Thymus (tissue), 11 donors: ENCODE data around the gene TRAPPC11. TPM values are rescaled to one million over a fixed set of nuclear protein-coding genes. Genes with fewer than 3 reads are reported as not detected.

ENCODE experiments used
- DNase-seq, 9 donors: peaks; one replicate each; pipeline ENCODE4 v3.0.0-alpha.2; 2013; ENCODE audit warnings: low spot score in 9 of 9, low read depth in 6 of 9, missing footprints in 1 of 9
- H3K27ac ChIP-seq, 2 donors: one replicate each; pipeline ENCODE4 v1.5.1; 2013; ENCODE audit warnings: control low read depth in 1 of 2, low read depth in 1 of 2, low read length in 1 of 2, mild to moderate bottlenecking in 1 of 2, moderate library complexity in 1 of 2
- H3K27me3 ChIP-seq, 2 donors: one replicate each; pipeline ENCODE4 v1.5.1; 2013; ENCODE audit warnings: low read length in 1 of 2; ENCODE audit not compliant: control insufficient read depth in 2 of 2, insufficient read depth in 1 of 2
- H3K36me3 ChIP-seq, 2 donors: one replicate each; pipeline ENCODE4 v1.5.1; 2013; ENCODE audit warnings: low read length in 1 of 2, mild to moderate bottlenecking in 1 of 2, moderate library complexity in 1 of 2; ENCODE audit not compliant: control insufficient read depth in 2 of 2, insufficient read depth in 2 of 2
- H3K4me1 ChIP-seq, 2 donors: one replicate each; pipeline ENCODE4 v1.5.1; 2013; ENCODE audit warnings: low read length in 2 of 2; ENCODE audit not compliant: control insufficient read depth in 2 of 2, insufficient read depth in 2 of 2
- H3K4me3 ChIP-seq, 2 donors: one replicate each; pipeline ENCODE4 v1.5.1; 2013; ENCODE audit warnings: low read length in 2 of 2, control low read depth in 1 of 2, mild to moderate bottlenecking in 1 of 2
- H3K9me3 ChIP-seq, 2 donors: one replicate each; pipeline ENCODE4 v1.5.1; 2013; ENCODE audit warnings: low read length in 1 of 2, mild to moderate bottlenecking in 1 of 2; ENCODE audit not compliant: control insufficient read depth in 2 of 2, insufficient read depth in 1 of 2
- WGBS: extraction: QIAGEN DNeasy Blood & Tissue Kit; methylation state at CpG from one replicate; pipeline ENCODE4 v1.1.7; 2013; 5-methylcytosine and 5-hydroxymethylcytosine counted together
- polyA plus RNA-seq: library from polyadenylated mRNA; stranded (reverse); fragments of 200-250 nt; gene quantifications from one replicate; pipeline ENCODE4 v1.2.3, GENCODE V29; 2013
- total RNA-seq: library from RNA; stranded (reverse); fragments of 120-200 nt; gene quantifications from one replicate; pipeline ENCODE4 v1.2.4, GENCODE V29; 2013
- donor health status: healthy.

The TRAPPC11 gene
- total and polyA plus RNA-seq, 2 donors: 31.3 to 32.8 TPM

DNA sequence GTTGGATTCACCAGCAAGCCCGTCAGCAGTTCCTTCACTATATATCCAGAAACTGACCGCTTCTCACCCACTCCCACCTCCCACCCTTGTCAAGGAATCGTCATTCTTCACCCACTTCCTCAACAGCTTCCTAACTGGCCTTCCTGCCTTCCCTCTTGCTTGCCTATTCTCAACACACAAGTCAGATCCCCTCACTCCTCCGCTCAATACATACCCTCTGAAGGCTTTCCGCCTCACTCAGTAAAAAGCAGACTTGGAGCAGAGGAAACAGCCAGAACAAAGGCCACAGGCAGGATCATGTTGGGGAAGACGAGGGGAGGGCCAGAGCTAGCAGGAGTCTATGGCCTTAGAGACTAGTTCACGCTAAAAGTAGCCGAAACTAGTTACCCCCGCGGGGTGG lies 23.8 kb upstream of the TRAPPC11 start:
- 68% methylated on average over 10 of the region's 10 CpGs for WGBS
- H3K4me1 ChIP-seq: no peaks in the 10 kb centered on the region
- H3K9me3 ChIP-seq: no peaks in the 10 kb centered on the region
- no peaks in the 10 kb centered on the region for H3K36me3 ChIP-seq
- no peaks in the 10 kb centered on the region for H3K27me3 ChIP-seq
- no peak overlapping the region for H3K4me3 ChIP-seq
- H3K27ac ChIP-seq: no peak overlapping the region
- DNase-seq: no peak

DNA sequence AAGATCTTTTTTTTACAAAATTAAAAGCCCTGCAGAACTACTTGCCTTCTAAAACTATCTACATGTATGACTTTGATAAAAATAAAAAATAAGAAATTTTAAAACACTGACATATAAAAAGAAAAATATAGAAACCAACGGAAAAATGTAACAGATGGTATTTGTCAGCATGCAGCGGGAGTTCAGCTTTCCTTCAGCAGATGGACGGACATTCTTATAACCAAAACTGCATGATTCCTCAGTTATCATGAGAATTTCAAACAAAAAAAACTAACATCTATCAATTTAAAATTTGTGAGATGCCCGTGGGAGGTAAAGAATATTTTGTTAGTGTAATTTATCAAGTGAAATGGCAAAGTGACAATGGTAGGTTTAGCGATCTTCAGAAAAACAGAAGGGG lies 23.4 kb upstream of the TRAPPC11 start:
- no peaks in the 10 kb centered on the region for H3K4me1 ChIP-seq
- DNase-seq: no peak
- no peak overlapping the region for H3K27ac ChIP-seq
- H3K9me3 ChIP-seq: no peaks in the 10 kb centered on the region
- 92% methylated on average over 5 of the region's 5 CpGs for WGBS
- H3K36me3 ChIP-seq: no peaks in the 10 kb centered on the region
- no peaks in the 10 kb centered on the region for H3K27me3 ChIP-seq
- H3K4me3 ChIP-seq: no peak overlapping the region

DNA sequence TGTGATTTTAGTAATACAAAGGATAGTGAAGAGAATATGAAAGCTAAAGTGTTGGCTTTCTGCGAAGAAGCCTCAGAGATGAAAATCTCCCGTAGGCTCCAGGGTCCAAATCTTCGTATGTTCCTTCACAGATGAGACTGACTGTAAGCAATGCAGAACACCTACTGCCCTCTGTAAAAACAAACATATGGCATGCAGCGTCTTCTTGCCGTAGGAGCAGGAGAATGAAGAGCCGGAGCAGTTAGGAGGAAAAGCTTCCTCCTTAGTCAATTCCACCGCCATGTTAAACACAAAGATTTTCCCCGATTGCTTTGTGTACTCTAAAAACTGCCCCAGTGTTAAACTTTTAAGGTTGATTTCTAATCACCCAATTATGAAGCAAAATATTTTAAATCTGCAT lies 22.6 kb upstream of the TRAPPC11 start:
- WGBS: 99% methylated on average over 8 of the region's 8 CpGs
- no peaks in the 10 kb centered on the region for H3K36me3 ChIP-seq
- no peaks in the 10 kb centered on the region for H3K27me3 ChIP-seq
- H3K27ac ChIP-seq: no peak overlapping the region
- no peak overlapping the region for H3K4me3 ChIP-seq
- DNase-seq: no peak
- no peaks in the 10 kb centered on the region for H3K9me3 ChIP-seq
- no peaks in the 10 kb centered on the region for H3K4me1 ChIP-seq

DNA sequence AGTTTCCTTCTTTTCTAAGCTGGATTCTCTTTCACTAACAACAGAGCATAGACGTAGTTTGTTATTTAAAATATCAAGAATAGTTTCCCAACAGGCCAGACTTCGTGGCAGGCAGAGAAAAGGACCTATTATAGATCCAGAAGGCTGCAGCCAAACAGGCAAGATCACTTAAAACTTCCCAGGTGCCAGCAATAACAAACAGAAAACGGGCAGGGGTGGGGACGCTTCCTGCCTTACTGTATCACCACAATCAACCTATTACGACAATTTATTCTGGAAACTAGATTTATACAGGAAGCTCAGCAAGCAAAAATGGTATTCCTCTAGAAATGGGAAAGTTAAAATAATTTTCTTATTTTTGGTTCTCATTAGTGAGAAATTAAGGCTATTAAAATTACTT lies 22.2 kb upstream of the TRAPPC11 start:
- 87% methylated on average over 5 of the region's 5 CpGs for WGBS
- H3K27me3 ChIP-seq: no peaks in the 10 kb centered on the region
- no peaks in the 10 kb centered on the region for H3K4me1 ChIP-seq
- H3K36me3 ChIP-seq: peaks cover 0 to 2% of the 10 kb centered on the region in 2 donors
- no peak for DNase-seq
- H3K9me3 ChIP-seq: no peaks in the 10 kb centered on the region
- no peak overlapping the region for H3K4me3 ChIP-seq
- no peak overlapping the region for H3K27ac ChIP-seq

DNA sequence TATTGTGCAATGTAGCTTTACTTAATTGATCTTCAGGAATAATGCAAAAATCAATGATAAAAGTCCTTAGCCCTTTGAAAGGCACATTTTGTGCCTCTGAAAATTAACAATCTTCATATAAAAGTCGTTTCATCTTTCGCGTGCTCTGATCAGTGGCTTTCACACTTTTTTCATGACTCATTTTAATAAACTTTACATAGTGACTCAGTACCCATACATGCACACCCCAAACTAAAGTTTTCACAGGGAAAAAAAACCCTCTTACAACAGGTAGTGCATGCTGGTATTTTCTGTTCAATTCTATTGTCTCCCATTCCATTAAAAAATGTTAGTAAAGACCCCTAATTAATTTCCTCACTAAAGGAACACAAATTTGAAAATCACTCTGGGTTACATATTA lies 21.6 kb upstream of the TRAPPC11 start:
- no peaks in the 10 kb centered on the region for H3K4me1 ChIP-seq
- no peak overlapping the region for H3K27ac ChIP-seq
- no peaks in the 10 kb centered on the region for H3K27me3 ChIP-seq
- no peak overlapping the region for H3K4me3 ChIP-seq
- DNase-seq: no peak
- H3K36me3 ChIP-seq: peaks cover 0 to 6% of the 10 kb centered on the region in 2 donors
- 95% methylated on average over 3 of the region's 3 CpGs for WGBS
- H3K9me3 ChIP-seq: no peaks in the 10 kb centered on the region

DNA sequence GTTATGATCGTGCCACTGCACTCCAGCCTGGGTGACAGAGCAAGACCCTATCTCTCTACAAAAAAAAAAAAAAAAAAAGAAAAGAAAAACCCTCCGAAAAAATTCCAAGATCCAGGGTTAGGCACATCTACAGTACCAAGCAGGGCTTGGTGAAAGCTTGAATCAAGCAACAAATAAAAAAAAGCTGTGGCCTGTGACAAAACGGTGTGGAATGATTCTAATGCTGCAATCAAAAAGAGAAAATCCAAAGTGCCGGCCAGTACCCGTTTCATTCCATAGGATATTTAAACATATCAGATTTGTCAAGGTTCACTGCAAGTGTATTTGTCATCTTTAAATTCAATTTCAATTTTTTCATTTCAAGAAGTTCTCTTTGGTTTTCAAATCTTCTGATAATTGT lies 20.7 kb upstream of the TRAPPC11 start:
- WGBS: 95% methylated on average over 5 of the region's 5 CpGs
- Histone ChIP-seq H3K4me1 (no peaks in the 10 kb centered on the region), H3K27me3 (no peaks in the 10 kb centered on the region), H3K9me3 (no peaks in the 10 kb centered on the region), H3K27ac (no peak overlapping the region), H3K36me3 (peaks cover 0 to 10% of the 10 kb centered on the region in 2 donors), H3K4me3 (no peak overlapping the region)
- no peak for DNase-seq

DNA sequence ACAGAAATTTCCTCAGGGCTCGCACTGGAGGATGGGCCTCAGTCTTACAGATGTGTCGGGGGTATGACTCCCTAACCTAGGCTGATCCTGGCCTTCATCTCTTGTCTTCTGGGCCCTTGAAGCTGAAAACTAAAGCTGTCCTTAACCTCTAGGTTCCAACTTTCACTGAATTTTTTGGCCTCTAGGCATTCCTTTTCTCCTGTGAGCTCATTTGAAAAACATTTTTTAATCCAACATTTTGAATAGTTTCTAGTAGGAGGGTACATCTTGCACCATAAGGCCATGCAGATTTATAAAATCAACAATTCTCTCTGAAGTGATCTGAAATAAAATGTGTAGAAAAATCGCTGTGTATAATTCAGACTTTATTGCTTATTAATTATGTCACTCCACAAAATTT lies 19.8 kb upstream of the TRAPPC11 start:
- Histone ChIP-seq H3K4me1 (no peaks in the 10 kb centered on the region), H3K27ac (peak overlapping the region in 1 of 2 donors; percentile 31), H3K27me3 (no peaks in the 10 kb centered on the region), H3K36me3 (peaks cover 2 to 14% of the 10 kb centered on the region in 2 donors), H3K9me3 (no peaks in the 10 kb centered on the region), H3K4me3 (no peak overlapping the region)
- WGBS: 80% methylated on average over 3 of the region's 3 CpGs
- no peak for DNase-seq

DNA sequence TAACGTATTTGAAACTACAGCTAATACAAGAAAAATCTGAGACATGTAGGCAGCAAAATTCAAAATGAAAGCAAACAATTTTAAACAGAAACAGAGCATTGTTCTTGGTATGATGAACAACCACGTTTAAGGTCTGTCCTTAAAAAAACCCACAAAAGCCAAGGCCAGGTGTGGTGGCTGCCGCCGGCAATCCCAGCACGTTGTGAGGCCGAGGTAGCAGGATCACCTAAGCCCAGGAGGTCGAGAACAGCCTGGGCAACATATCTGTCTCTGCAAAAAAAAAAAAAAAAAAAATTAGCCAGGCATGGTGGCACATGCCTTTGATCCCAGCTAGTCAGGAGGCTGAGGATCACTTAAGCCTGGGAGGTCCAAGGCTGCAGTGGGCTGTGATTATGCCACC lies 13.8 kb upstream of the TRAPPC11 start:
- H3K27me3 ChIP-seq: no peaks in the 10 kb centered on the region
- no peak overlapping the region for H3K4me3 ChIP-seq
- no peaks in the 10 kb centered on the region for H3K9me3 ChIP-seq
- WGBS: 92% methylated on average over 7 of the region's 7 CpGs
- H3K36me3 ChIP-seq: peaks cover 19 to 47% of the 10 kb centered on the region in 2 donors
- H3K4me1 ChIP-seq: no peaks in the 10 kb centered on the region
- no peak overlapping the region for H3K27ac ChIP-seq
- no peak for DNase-seq

DNA sequence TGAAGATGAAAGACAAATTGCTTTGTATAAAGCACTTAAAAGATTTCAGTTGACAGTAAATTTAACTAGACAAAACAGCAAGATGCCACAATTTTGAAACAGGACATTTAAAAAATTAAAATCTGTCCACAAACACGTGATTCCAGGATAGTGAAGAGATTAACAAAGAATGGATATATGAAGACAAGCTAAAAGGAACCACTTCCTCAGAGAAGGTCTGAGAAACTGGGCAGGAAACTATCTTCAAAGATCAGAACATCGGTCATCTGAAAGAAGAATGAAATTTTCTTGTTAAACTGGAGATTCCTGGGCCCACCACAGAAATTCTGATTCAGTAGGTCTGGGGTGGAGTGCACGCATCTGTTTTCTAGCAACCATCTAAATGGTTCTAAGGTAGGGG lies 1.5 kb upstream of the TRAPPC11 start:
- H3K36me3 ChIP-seq: peaks cover 3 to 5% of the 10 kb centered on the region in 2 donors
- DNase-seq: peak in 1 of 9 donors; percentile 7
- H3K4me1 ChIP-seq: peaks cover 7 to 13% of the 10 kb centered on the region in 2 donors
- peak overlapping the region in 1 of 2 donors; percentile 63 for H3K4me3 ChIP-seq
- WGBS: 88% methylated on average over 3 of the region's 3 CpGs
- H3K27me3 ChIP-seq: no peaks in the 10 kb centered on the region
- H3K27ac ChIP-seq: no peak overlapping the region
- H3K9me3 ChIP-seq: no peaks in the 10 kb centered on the region
